Measurements from ENCODE around the gene FAM13A. TPM values are rescaled to one million over a fixed set of nuclear protein-coding genes. Genes with fewer than 3 reads are reported as not detected.

FAM13A gene
- total RNA-seq, 4 donors from 2014 or later: 5.2 to 19.1 (median 8.2) TPM

DNA sequence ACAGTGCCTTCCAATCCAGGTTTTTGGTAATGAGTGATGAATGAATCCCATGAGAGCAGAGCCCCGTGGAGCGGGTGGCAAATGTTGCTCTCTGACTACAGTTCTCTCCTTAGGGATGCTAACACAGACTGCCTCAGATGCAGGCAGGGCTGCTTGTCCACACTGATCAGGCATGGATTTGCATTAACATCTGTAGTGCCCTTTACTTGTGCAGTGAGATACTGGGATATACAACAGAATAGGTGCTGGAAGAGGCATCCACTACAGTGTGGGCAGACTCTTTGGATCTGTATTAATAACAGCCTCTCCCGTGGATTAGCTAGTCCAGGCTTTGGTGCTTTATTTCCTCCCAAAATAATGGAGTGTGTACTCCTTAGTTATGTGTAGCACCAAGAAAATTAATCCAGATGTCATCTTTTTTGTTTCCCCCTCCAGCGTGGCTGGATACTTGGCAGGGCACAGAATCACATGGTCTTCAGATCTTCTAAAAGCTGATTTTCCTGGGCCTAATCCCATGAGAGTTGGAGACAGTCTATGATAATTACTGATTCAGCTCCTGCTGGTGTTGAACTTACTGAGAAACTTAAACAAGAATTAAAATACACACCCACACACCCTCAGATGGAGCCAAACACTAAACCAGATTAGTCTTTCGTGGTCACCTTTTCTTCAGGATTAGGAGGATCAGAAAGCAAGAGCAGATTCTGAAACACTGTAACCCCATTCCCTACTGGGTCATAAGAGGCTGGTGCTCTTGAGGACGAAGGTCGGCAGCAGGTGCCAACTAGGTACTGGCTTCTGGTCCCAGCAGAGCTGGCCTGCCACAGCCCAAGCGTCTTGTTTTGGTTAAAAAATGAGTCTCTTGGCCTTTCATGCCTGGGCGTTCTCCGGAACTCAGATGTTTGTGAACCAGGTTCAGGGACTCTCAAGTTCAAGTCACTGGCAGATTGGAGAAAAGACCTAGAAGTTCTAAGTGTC lies 336.2 kb downstream of the FAM13A start:
- H3K36me3 ChIP-seq: peaks cover 0 to 97% (median 4%) of the 10 kb centered on the region in 3 donors
- DNase-seq: no peak
- TF ChIP-seq POLR2A (IDR thresholded peaks at IDR 0.05) (no peak), CTCF (IDR thresholded peaks at IDR 0.05) (no peak)
- intact Hi-C loops (cut with DNase I): no loop called here
- H3K27ac ChIP-seq: peak overlapping the region in 2 of 4 donors; percentile 42 to 46
- peaks cover 0 to 34% (median 4%) of the 10 kb centered on the region in 3 donors for H3K4me1 ChIP-seq
- WGBS, 2 donors: 62 to 70% methylated on average over 5 to 8 of the region's 10 CpGs
- no peaks in the 10 kb centered on the region for H3K27me3 ChIP-seq
- H3K4me3 ChIP-seq: no peak overlapping the region
- peaks cover 0 to 19% (median 6%) of the 10 kb centered on the region in 3 donors for H3K9me3 ChIP-seq

DNA sequence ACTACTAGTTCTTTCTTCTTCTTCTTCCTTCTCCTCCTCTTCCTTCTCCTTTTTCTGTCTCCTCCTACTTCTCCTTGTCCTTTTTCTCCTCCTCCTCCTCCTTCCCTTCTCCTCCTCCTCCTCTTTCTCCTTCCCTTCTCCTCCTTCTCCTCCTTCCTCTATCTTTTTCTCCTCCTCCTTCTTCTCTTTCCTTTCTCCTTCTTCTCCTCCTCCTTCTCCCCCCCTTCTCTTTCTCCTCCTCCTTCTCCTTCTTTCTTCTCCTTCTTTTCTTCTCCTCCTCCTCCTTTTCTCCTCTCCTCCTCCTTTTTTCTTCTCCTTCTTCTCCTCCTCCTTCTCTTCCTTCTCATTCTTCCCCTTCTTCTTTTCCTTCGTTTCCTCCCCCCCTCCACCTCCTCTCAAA lies 337.6 kb downstream of the FAM13A start:
- Histone ChIP-seq H3K36me3 (peaks cover 0 to 90% (median 4%) of the 10 kb centered on the region in 3 donors), H3K9me3 (peaks cover 0 to 19% (median 6%) of the 10 kb centered on the region in 3 donors), H3K27ac (no peak overlapping the region), H3K27me3 (no peaks in the 10 kb centered on the region), H3K4me1 (peaks cover 0 to 34% (median 4%) of the 10 kb centered on the region in 3 donors), H3K4me3 (no peak overlapping the region)
- TF ChIP-seq CTCF (IDR thresholded peaks at IDR 0.05): no peak
- no peak for TF ChIP-seq POLR2A (IDR thresholded peaks at IDR 0.05)
- WGBS, 2 donors: 90 to 94% methylated on average over 1 of the region's 1 CpG
- intact Hi-C loops (cut with DNase I): no loop called here
- DNase-seq: no peak

DNA sequence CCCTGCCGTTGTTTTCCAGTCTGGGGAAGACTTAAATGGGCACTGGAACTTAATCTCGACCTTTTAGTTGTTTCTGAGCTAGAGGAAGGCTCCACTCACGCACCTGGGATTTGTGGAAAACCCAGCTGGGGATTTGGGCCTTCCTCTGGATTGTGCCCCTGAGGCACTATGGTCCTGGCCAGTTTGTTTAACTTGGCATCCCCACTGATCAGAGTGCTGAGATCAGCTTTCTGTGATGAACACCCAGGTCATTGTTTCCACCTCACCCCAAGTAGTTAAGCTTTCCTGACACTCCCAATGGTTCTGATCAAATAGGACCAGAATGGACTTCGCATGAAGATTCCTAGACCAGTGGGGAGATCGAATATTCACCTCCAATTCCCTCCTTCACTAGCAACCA lies 338.9 kb downstream of the FAM13A start:
- intact Hi-C loops (cut with DNase I): no loop called here
- H3K27me3 ChIP-seq: no peaks in the 10 kb centered on the region
- TF ChIP-seq POLR2A (IDR thresholded peaks at IDR 0.05) (no peak), CTCF (IDR thresholded peaks at IDR 0.05) (no peak)
- no peak overlapping the region for H3K4me3 ChIP-seq
- H3K4me1 ChIP-seq: peaks cover 0 to 23% (median 2%) of the 10 kb centered on the region in 3 donors
- peaks cover 0 to 19% (median 6%) of the 10 kb centered on the region in 3 donors for H3K9me3 ChIP-seq
- no peak for DNase-seq
- H3K27ac ChIP-seq: no peak overlapping the region
- H3K36me3 ChIP-seq: peaks cover 0 to 80% (median 4%) of the 10 kb centered on the region in 3 donors
- 91 to 98% methylated on average over 5 of the region's 5 CpGs for WGBS, 2 donors

DNA sequence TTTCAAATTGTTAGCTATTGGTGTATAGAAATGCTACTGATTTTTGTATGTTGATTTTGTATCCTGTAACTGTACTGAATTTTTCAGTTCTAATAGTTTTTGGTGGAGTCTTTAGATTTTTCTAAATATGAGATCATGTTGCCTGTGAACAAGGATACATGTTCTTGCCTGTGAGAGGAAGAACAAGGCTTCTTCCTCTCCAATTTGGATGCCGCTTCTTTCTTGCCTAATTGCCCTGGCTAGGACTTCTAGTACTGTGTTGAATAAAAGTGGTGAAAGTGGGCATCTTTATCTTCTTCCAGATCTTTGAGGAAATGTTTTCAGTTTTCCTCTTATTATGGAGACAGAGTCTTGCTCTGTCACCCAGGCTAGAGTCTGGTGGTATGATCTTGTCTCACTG lies 343.2 kb downstream of the FAM13A start:
- intact Hi-C loops (cut with DNase I): no loop called here
- TF ChIP-seq POLR2A (IDR thresholded peaks at IDR 0.05) (no peak), CTCF (IDR thresholded peaks at IDR 0.05) (no peak)
- DNase-seq: no peak
- Histone ChIP-seq H3K27ac (no peak overlapping the region), H3K36me3 (peaks cover 0 to 82% (median 4%) of the 10 kb centered on the region in 3 donors), H3K9me3 (peaks cover 0 to 19% (median 6%) of the 10 kb centered on the region in 3 donors), H3K27me3 (no peaks in the 10 kb centered on the region), H3K4me3 (no peak overlapping the region), H3K4me1 (no peaks in the 10 kb centered on the region)
- WGBS, 2 donors: 83 to 86% methylated on average over 1 of the region's 1 CpG

- H3K4me1 ChIP-seq: peaks cover 0 to 12% (median 4%) of the 10 kb centered on the region in 3 donors
- peaks cover 0 to 80% (median 0%) of the 10 kb centered on the region in 3 donors for H3K36me3 ChIP-seq
- 83 to 88% methylated on average over 1 of the region's 1 CpG for WGBS, 2 donors
- TF ChIP-seq POLR2A (IDR thresholded peaks at IDR 0.05): no peak
- H3K9me3 ChIP-seq: no peaks in the 10 kb centered on the region
- no peak overlapping the region for H3K27ac ChIP-seq
- no peak overlapping the region for H3K4me3 ChIP-seq
- intact Hi-C loops (cut with DNase I): no loop called here
- no peak for DNase-seq
- H3K27me3 ChIP-seq: no peaks in the 10 kb centered on the region
These were observed 347.0 kb downstream of the FAM13A start for GRCh38 chr4:88709989-88710388.

Measured in esophagus squamous epithelium (tissue), 5 donors.